OCI-LY3 (cell line): Measurements from ENCODE around the gene MAPK8.

ENCODE experiments used
- CTCF ChIP-seq: fragments of 200-600, 300-600 bp; sonication (generic); IDR thresholded peaks from 2 replicates; pipeline ENCODE4 v1.5.1; 2014; ENCODE audit warnings: antibody characterized with exemption, low read length, low read depth
- EZH2phosphoT487 ChIP-seq: fragments of 200-600 bp; shearing (Covaris generic); IDR thresholded peaks from 2 replicates; pipeline ENCODE4 v1.6.1; 2018; ENCODE audit warnings: antibody characterized with exemption, mixed run types, low read depth

DNA sequence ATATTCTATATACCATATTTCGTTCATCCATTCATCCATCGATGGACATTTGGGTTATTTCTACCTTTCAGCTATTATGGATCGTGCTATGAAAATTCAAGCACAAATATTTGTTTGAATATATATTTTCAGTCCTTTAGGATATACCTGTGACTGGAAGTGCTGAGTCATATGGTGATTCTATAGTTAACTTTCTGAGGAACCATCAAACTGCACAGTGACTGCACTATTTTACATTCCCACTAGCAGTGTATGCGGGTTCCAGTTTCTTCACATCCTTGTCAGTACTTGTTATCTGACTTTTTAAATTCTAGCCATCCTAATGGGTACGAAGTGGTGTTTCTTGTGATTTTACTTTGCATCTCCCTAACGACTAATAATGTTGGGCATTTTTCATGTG lies 104.0 kb downstream of the MAPK8 start:
- TF ChIP-seq CTCF (no peak), EZH2phosphoT487 (no peak)
